UCSD-AML1 (cell line): ENCODE results near the gene CNN2.

Experiments
- DNase-seq: peaks from one replicate; lab custom pipeline; 2025; ENCODE audit not compliant: unreplicated experiment; lab: John Stamatoyannopoulos, UW

CNN2 gene

GRCh38 chr19:1026783-1027649 is 608 bp downstream of the CNN2 start:
- peak; percentile 38 for DNase-seq

DNA sequence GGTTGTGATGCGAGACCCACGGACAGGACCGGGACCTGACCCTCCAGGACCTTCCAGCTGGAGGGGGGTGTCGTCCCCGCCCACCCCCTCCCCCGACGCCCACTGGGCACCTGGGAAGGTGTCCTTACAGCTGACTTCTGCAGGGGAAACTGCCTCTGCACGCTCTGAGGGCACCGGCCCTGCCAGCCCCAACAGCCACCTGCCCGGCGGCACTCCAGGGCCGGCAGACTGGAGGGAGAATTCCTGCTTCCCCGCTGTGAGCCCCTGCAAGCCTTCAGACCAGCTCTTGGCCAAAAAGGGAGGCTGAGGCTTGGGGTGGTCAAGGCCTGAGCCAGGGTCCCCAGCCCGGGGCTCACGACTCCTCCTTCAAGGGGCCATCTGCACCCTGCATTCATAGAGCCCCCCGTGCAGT is 1.2 kb downstream of the CNN2 start:
- DNase-seq, result no peak

- DNase-seq, result peak; percentile 38
Measured at GRCh38 chr19:1028062-1028926, 1.9 kb downstream of the CNN2 start.

DNA sequence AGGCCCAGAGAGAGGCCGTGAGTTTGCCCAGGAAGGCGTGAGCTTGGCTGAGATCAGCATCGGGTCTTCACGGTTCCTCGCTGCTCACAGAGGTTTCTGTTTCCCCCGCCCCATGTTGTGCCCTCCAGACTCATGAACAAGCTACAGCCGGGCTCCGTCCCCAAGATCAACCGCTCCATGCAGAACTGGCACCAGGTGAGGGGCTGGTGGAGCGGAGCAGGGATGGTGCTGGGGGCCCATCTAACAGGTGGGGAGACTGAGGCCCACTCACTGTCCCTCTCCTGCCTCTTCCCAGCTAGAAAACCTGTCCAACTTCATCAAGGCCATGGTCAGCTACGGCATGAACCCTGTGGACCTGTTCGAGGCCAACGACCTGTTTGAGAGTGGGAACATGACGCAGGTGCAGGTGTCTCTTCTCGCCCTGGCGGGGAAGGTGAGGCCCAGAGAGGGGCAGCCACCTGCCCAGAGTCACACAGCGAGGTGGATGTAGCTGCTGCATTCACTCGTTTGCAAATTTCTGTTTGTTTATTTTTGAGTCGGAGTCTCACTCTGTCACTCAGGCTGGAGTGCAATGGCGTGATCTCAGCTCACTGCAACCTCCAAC is 6.0 kb downstream of the CNN2 start:
- no peak for DNase-seq

GRCh38 chr19:1035998-1036621 is 9.7 kb downstream of the CNN2 start:
- peak; percentile 23 for DNase-seq

DNA sequence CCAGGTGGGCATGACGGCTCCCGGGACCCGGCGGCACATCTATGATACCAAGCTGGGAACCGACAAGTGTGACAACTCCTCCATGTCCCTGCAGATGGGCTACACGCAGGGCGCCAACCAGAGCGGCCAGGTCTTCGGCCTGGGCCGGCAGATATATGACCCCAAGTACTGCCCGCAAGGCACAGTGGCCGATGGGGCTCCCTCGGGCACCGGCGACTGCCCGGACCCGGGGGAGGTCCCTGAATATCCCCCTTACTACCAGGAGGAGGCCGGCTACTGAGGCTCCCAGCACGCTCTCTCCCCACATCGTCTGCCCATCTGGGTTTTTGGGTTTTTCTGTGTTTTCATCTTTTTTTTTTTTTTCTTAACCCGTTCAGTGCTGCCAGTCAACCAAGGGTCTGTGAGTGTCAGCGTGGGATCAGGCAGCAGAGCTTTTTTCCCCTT is 11.2 kb downstream of the CNN2 start:
- DNase-seq, result no peak

DNA sequence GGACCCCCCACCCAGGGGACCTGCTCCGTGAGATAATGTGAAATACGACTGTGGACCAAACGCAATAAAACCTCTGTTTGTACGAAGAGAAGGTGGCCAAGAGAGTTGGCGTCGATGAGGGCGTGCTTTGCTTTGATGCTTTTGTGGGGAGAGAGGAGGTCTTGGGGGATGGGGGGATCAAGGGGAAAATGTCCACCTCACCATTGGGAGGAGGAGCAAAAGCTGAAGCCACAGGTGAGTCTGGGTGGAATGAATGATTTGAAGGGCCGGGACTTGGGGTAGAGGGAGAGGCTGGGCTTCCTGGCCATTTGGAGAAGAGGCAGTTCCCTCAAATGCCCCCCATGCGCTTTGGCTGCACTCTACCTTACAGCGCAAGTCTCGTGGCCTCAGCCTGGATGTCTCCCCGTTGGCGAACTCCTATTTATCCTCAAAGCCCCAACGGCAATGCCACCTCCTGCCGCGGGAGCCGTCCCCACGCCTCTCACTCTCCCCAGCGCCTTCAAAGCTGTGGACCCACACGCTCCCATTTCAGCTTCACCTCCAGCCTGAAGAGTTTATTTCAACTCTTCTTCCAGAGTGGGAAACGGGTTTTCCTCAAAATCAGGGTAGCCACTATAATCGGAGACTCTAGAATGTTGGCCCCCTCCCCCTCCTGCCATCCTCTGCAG is 12.7 kb downstream of the CNN2 start:
- DNase-seq, result no peak

GRCh38 chr19:1039646-1040475 is 13.5 kb downstream of the CNN2 start, which contains the start of gene ABCA7:
Gene ABCA7 (plus strand): TSS chr19:1040107. CDS start chr19:1041362, 1,255 bp downstream.
- peak; percentile 97 for DNase-seq

- peak; percentile 84 for DNase-seq
Measured at GRCh38 chr19:1040476-1041271, 14.3 kb downstream of the CNN2 start.

- no peak for DNase-seq
Measured at GRCh38 chr19:1041272-1041834, 14.9 kb downstream of the CNN2 start.

GRCh38 chr19:1041835-1042685 is 15.7 kb downstream of the CNN2 start:
- DNase-seq, result no peak

DNA sequence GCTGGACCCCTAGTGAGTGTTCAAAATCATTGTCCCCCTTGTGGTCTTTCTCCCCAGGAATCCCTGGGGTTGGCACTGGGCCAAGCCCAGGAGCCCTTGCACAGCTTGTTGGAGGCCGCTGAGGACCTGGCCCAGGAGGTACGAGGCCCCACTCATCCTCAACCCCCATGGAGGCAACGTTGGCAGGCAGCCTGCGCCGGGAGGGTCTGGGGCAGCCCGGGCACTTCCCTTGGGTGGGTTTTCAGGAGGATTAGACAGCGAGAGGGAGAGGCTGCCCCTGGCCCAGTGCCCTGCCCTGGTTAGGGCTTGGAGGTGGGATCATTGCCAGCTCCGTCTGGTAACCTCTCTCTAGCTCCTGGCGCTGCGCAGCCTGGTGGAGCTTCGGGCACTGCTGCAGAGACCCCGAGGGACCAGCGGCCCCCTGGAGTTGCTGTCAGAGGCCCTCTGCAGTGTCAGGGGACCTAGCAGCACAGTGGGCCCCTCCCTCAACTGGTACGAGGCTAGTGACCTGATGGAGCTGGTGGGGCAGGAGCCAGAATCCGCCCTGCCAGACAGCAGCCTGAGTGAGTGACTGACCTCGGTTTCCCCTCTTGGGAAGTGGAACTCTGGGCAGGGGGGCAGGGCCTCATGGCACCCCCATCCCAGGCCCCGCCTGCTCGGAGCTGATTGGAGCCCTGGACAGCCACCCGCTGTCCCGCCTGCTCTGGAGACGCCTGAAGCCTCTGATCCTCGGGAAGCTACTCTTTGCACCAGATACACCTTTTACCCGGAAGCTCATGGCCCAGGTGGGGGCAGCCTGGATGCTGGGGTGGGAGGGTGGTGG is 16.5 kb downstream of the CNN2 start:
- DNase-seq, result no peak

DNA sequence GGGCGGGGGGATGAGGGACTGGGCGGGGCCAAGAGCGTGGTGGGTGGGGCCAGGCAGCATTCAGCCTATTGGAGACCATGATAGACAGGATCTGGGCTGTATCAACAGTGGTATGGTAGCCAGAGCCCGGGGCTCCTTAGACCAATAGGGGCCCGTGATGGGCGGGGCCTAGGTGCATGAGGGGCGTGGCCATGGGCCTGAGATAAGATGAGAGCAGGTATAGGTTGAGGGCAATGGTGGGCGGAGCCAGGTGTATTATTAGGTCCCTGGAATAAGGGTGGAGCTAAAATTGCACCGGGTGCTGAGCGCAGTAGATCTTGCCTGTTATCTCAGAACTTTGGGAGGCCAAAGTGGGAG is 18.8 kb downstream of the CNN2 start:
- DNase-seq, result peak; percentile 27

DNA sequence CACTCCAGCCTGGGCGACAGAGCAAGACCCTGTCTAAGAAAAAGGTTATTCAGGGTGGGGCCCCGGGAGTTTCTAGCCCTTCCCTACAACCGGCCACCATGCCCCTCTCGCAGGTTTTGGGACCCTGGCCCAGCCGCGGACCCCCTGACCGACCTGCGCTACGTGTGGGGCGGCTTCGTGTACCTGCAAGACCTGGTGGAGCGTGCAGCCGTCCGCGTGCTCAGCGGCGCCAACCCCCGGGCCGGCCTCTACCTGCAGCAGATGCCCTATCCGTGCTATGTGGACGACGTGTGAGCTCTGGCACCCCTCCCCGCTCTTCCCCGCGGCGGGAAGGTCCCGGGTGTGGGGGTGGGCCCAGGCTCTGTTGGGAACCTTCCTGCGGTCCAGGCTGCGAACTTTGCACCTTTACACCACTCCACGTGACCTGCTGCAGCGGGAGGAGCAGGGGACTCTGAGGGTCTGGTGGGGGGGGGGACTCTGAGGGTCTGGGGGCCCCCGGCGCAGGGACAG is 19.8 kb downstream of the CNN2 start:
- no peak for DNase-seq

DNA sequence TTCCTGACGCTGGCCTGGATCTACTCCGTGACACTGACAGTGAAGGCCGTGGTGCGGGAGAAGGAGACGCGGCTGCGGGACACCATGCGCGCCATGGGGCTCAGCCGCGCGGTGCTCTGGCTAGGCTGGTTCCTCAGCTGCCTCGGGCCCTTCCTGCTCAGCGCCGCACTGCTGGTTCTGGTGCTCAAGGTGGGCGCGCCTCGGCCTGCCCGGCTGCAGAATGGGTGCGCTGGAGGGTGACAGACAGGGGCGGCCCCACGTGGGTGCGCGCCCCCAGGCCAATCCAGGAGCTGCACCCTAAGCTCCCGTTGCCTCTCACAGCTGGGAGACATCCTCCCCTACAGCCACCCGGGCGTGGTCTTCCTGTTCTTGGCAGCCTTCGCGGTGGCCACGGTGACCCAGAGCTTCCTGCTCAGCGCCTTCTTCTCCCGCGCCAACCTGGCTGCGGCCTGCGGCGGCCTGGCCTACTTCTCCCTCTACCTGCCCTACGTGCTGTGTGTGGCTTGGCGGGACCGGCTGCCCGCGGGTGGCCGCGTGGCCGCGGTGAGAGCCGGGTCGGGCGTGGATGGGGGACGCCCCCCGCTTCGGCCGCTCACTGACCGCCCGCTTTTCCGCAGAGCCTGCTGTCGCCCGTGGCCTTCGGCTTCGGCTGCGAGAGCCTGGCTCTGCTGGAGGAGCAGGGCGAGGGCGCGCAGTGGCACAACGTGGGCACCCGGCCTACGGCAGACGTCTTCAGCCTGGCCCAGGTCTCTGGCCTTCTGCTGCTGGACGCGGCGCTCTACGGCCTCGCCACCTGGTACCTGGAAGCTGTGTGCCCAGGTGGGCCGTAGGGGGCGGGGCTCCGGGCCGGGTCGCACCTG is 20.7 kb downstream of the CNN2 start:
- no peak for DNase-seq
